ENCODE data around the gene PLA2G4B.

PLA2G4B gene

GRCh38 chr15:41809121-41809520, 29.5 kb upstream of the PLA2G4B start:
- DNase-seq, result no peak

GRCh38 chr15:41809526-41810220, 29.0 kb upstream of the PLA2G4B start:
- DNase-seq, result peak; percentile 19

GRCh38 chr15:41810651-41811431, 27.8 kb upstream of the PLA2G4B start:
- DNase-seq, result no peak

- DNase-seq, result peak; percentile 89
These were observed 27.0 kb upstream of the PLA2G4B start for GRCh38 chr15:41811432-41812195.

- DNase-seq, result no peak
These were observed 25.7 kb upstream of the PLA2G4B start for GRCh38 chr15:41812820-41813375.

GRCh38 chr15:41813426-41813825, 25.2 kb upstream of the PLA2G4B start:
- no peak for DNase-seq

- DNase-seq, result no peak
These were observed 24.1 kb upstream of the PLA2G4B start for GRCh38 chr15:41814534-41814933.

GRCh38 chr15:41816788-41817187, 21.9 kb upstream of the PLA2G4B start:
- no peak for DNase-seq

- DNase-seq, result no peak
These were observed 21.3 kb upstream of the PLA2G4B start for GRCh38 chr15:41817327-41817726.

GRCh38 chr15:41817781-41818180, 20.9 kb upstream of the PLA2G4B start:
- DNase-seq, result no peak

GRCh38 chr15:41819455-41820050, 19.1 kb upstream of the PLA2G4B start:
- DNase-seq, result no peak

GRCh38 chr15:41820791-41821423, 17.7 kb upstream of the PLA2G4B start:
- no peak for DNase-seq

GRCh38 chr15:41821831-41822230, 16.8 kb upstream of the PLA2G4B start:
- no peak for DNase-seq

GRCh38 chr15:41822471-41822870, 16.2 kb upstream of the PLA2G4B start:
- DNase-seq, result no peak

- no peak for DNase-seq
These were observed 15.7 kb upstream of the PLA2G4B start for GRCh38 chr15:41822957-41823356.

- no peak for DNase-seq
These were observed 15.1 kb upstream of the PLA2G4B start for GRCh38 chr15:41823502-41823901.

- no peak for DNase-seq
These were observed 14.4 kb upstream of the PLA2G4B start for GRCh38 chr15:41824062-41824745.

- no peak for DNase-seq
These were observed 13.5 kb upstream of the PLA2G4B start for GRCh38 chr15:41825145-41825544.

GRCh38 chr15:41825572-41826535, 12.8 kb upstream of the PLA2G4B start:
- DNase-seq, result no peak

GRCh38 chr15:41827290-41827879, 11.3 kb upstream of the PLA2G4B start:
- DNase-seq, result peak; percentile 26
